Neutrophil (primary cell): ENCODE data around the gene PHKA2.

ENCODE experiments used
- H3K27ac ChIP-seq: fragments of 200-600 bp; sonication (generic); 2 replicates; pipeline ENCODE4 v1.5.1; 2016; ENCODE audit warnings: mild to moderate bottlenecking, moderate library complexity
- H3K27me3 ChIP-seq: fragments of 200-600 bp; sonication (generic); 2 replicates; pipeline ENCODE4 v1.6.0; 2016; ENCODE audit warnings: mild to moderate bottlenecking
- H3K36me3 ChIP-seq: fragments of 200-600 bp; sonication (generic); 2 replicates; pipeline ENCODE4 v1.5.1; 2017
- H3K4me1 ChIP-seq, 2 experiments: fragments of 200-600 bp in 1 of 2; sonication (generic) in 1 of 2; 1 replicate in 1 of 2; 2 replicates in 1 of 2; pipeline versions ENCODE4 v1.5.1 to v1.6.1; 2013 to 2016; ENCODE audit warnings: low read depth in 1 of 2, low read length in 1 of 2, mild to moderate bottlenecking in 1 of 2, moderate library complexity in 1 of 2; ENCODE audit not compliant: control insufficient read depth in 1 of 2, insufficient read depth in 1 of 2
- H3K4me3 ChIP-seq, 2 experiments: fragments of 200-600 bp in 1 of 2; sonication (generic) in 1 of 2; 1 replicate in 1 of 2; 2 replicates in 1 of 2; pipeline ENCODE4 v1.5.1; 2013 to 2016; ENCODE audit warnings: low read depth in 1 of 2, low read length in 1 of 2, mild to moderate bottlenecking in 1 of 2, moderate library complexity in 1 of 2
- H3K9me3 ChIP-seq: fragments of 200-600 bp; sonication (generic); 2 replicates; pipeline ENCODE4 v1.5.1; 2016
- TF ChIP-seq, protein P1 (sequence below): fragments of 200-600 bp; sonication (generic); IDR thresholded peaks from 2 replicates; pipeline ENCODE4 v1.5.1; 2016; ENCODE audit warnings: antibody characterized with exemption

Gene PHKA2

DNA sequence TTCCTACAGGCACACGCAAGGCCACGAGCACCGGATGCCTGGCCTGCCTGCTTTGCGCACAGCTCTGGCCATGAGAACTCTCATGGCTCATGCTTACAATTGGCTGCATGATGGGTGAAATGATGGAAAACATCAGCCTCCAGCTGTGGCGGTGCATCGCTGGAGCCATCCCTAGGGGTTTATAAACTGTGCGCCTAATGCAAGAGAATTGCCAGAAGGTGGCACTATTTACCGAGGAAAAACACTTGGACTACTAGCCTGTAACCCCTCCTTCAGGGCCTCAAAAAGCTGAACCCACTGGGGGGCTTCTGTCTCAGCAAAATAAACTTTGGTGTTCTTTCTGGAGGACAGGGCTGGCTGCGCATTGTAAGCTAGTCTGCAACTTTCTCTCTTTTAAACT, 51.9 kb downstream of the PHKA2 start:
- peaks cover 79% of the 10 kb centered on the region for H3K36me3 ChIP-seq
- no peak overlapping the region for H3K27ac ChIP-seq
- H3K27me3 ChIP-seq = no peaks in the 10 kb centered on the region
- TF ChIP-seq, protein P1, sequence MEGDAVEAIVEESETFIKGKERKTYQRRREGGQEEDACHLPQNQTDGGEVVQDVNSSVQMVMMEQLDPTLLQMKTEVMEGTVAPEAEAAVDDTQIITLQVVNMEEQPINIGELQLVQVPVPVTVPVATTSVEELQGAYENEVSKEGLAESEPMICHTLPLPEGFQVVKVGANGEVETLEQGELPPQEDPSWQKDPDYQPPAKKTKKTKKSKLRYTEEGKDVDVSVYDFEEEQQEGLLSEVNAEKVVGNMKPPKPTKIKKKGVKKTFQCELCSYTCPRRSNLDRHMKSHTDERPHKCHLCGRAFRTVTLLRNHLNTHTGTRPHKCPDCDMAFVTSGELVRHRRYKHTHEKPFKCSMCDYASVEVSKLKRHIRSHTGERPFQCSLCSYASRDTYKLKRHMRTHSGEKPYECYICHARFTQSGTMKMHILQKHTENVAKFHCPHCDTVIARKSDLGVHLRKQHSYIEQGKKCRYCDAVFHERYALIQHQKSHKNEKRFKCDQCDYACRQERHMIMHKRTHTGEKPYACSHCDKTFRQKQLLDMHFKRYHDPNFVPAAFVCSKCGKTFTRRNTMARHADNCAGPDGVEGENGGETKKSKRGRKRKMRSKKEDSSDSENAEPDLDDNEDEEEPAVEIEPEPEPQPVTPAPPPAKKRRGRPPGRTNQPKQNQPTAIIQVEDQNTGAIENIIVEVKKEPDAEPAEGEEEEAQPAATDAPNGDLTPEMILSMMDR = no peak
- no peaks in the 10 kb centered on the region for H3K4me1 ChIP-seq
- H3K4me3 ChIP-seq = no peak overlapping the region
- H3K9me3 ChIP-seq = no peaks in the 10 kb centered on the region

DNA sequence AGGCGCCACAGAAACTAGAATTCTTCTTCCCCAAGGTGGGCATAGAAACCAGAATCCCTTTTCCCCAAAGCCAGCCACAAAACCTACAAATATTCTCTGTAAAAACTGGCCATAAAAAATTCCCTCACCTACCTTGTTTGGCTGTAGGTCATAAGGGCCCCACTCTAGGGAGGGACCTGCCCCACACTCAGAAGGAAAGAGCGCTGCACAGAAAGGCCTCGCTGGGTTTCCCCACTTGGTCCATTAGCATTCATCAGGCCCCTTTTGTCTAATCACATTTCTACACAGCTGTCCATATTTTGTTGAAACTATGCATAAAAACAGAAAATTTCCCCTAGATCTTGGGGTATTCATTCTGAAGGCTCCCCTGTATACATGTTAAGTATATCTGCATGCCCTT, 54.1 kb downstream of the PHKA2 start:
- H3K9me3 ChIP-seq = no peaks in the 10 kb centered on the region
- no peak overlapping the region for H3K27ac ChIP-seq
- H3K36me3 ChIP-seq = peaks cover 85% of the 10 kb centered on the region
- TF ChIP-seq, protein P1 = no peak
- no peaks in the 10 kb centered on the region for H3K27me3 ChIP-seq
- H3K4me3 ChIP-seq = no peak overlapping the region
- H3K4me1 ChIP-seq = no peaks in the 10 kb centered on the region

- H3K9me3 ChIP-seq = no peaks in the 10 kb centered on the region
- H3K27me3 ChIP-seq = no peaks in the 10 kb centered on the region
- TF ChIP-seq, protein P1 = no peak
- no peak overlapping the region for H3K4me3 ChIP-seq
- H3K4me1 ChIP-seq = no peaks in the 10 kb centered on the region
- no peak overlapping the region for H3K27ac ChIP-seq
- H3K36me3 ChIP-seq = peaks cover 87% of the 10 kb centered on the region
Measured at GRCh38 chrX:18927558-18927957, 56.4 kb downstream of the PHKA2 start.

DNA sequence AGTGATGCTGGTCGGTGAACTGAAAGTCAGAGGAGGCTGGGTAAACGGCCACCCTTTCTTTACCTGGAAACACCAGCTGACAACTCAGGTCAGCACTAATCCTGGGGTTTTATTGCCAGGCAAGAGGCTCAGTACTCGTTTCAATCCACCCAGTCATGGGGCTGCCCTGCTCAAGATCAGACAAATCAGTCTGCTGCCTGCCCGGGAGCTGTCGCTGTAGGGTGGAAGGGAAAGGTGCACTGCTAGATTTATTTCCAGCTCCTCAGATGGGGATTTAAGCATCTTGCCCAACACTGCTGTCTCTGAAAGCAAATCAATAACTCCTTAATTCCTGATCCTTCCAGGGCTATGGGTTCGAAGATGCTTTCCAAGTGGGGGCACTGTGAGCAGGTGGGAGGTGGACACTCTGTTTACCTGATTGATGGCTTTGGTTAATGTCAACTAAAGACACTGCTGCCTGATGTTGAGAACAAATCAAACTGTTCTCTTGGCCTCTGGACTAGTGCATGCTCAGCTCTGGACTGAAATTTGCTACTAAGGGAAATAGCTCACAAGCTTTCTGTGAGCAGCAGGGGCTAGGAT, 59.3 kb downstream of the PHKA2 start:
- Histone ChIP-seq H3K4me1 (no peaks in the 10 kb centered on the region), H3K4me3 (no peak overlapping the region), H3K27ac (no peak overlapping the region), H3K9me3 (no peaks in the 10 kb centered on the region), H3K36me3 (peaks cover 74% of the 10 kb centered on the region), H3K27me3 (no peaks in the 10 kb centered on the region)
- TF ChIP-seq, protein P1 = no peak

- Histone ChIP-seq H3K36me3 (peaks cover 63% of the 10 kb centered on the region), H3K27me3 (no peaks in the 10 kb centered on the region), H3K9me3 (no peaks in the 10 kb centered on the region), H3K4me3 (no peak overlapping the region), H3K27ac (no peak overlapping the region), H3K4me1 (no peaks in the 10 kb centered on the region)
- TF ChIP-seq, protein P1 = no peak
Measured at GRCh38 chrX:18920566-18920965, 63.3 kb downstream of the PHKA2 start.

- H3K4me1 ChIP-seq = no peaks in the 10 kb centered on the region
- H3K4me3 ChIP-seq = no peak overlapping the region
- H3K27me3 ChIP-seq = no peaks in the 10 kb centered on the region
- H3K27ac ChIP-seq = no peak overlapping the region
- TF ChIP-seq, protein P1 = no peak
- H3K36me3 ChIP-seq = peaks cover 58% of the 10 kb centered on the region
- H3K9me3 ChIP-seq = no peaks in the 10 kb centered on the region
Measured at GRCh38 chrX:18920079-18920478, 63.8 kb downstream of the PHKA2 start.
